KMS-11 (cell line): ENCODE data around the gene RNF113A.

Experiments
- H2AFZ ChIP-seq: fragments of 200-600 bp; sonication (generic); 2 replicates; pipeline ENCODE4 v1.6.1; 2016; ENCODE audit warnings: antibody characterized with exemption, mixed run types, low read depth
- H3K27ac ChIP-seq: fragments of 200-600 bp; sonication (generic); 2 replicates; pipeline ENCODE4 v1.6.1; 2016; ENCODE audit warnings: mild to moderate bottlenecking, mixed run types
- H3K27me3 ChIP-seq: fragments of 200-600 bp; sonication (generic); 2 replicates; pipeline ENCODE4 v1.6.1; 2017; ENCODE audit warnings: mild to moderate bottlenecking, low read depth, mixed run types, moderate library complexity; ENCODE audit not compliant: insufficient read depth
- H3K36me3 ChIP-seq: fragments of 200-600 bp; sonication (generic); 2 replicates; pipeline ENCODE4 v1.6.1; 2017; ENCODE audit warnings: mild to moderate bottlenecking, mixed run types; ENCODE audit not compliant: insufficient read depth
- H3K4me1 ChIP-seq: fragments of 200-600 bp; sonication (generic); 2 replicates; pipeline ENCODE4 v1.6.1; 2016; ENCODE audit warnings: mild to moderate bottlenecking, low read depth, mixed run types; ENCODE audit not compliant: poor library complexity, severe bottlenecking
- H3K4me2 ChIP-seq: fragments of 200-600 bp; sonication (generic); 2 replicates; pipeline ENCODE4 v1.7.0; 2016; ENCODE audit warnings: mild to moderate bottlenecking, mixed run types
- H3K4me3 ChIP-seq: fragments of 200-600 bp; sonication (generic); IDR thresholded peaks from 2 replicates; pipeline ENCODE4 v1.6.1; 2017; ENCODE audit warnings: low read depth, low read length, mixed read lengths; ENCODE audit not compliant: insufficient read depth
- H3K79me2 ChIP-seq: fragments of 200-600 bp; sonication (generic); 2 replicates; pipeline ENCODE4 v1.6.1; 2016; ENCODE audit warnings: low read depth, mixed run types; ENCODE audit not compliant: insufficient read depth
- H3K9ac ChIP-seq: fragments of 200-600 bp; sonication (generic); 2 replicates; pipeline ENCODE4 v1.6.1; 2016; ENCODE audit warnings: mild to moderate bottlenecking, mixed run types
- H4K20me1 ChIP-seq: fragments of 200-600 bp; sonication (generic); 2 replicates; pipeline ENCODE4 v1.6.1; 2016; ENCODE audit warnings: mild to moderate bottlenecking, mixed run types; ENCODE audit not compliant: insufficient read depth
- TF ChIP-seq, protein P1 (sequence below): fragments of 200-600 bp; sonication (generic); conservative IDR thresholded peaks from 2 replicates; pipeline ENCODE4 v1.6.1; 2017; ENCODE audit warnings: low read depth, mild to moderate bottlenecking, antibody characterized with exemption, low read length, moderate library complexity, mixed read lengths

Gene RNF113A

DNA sequence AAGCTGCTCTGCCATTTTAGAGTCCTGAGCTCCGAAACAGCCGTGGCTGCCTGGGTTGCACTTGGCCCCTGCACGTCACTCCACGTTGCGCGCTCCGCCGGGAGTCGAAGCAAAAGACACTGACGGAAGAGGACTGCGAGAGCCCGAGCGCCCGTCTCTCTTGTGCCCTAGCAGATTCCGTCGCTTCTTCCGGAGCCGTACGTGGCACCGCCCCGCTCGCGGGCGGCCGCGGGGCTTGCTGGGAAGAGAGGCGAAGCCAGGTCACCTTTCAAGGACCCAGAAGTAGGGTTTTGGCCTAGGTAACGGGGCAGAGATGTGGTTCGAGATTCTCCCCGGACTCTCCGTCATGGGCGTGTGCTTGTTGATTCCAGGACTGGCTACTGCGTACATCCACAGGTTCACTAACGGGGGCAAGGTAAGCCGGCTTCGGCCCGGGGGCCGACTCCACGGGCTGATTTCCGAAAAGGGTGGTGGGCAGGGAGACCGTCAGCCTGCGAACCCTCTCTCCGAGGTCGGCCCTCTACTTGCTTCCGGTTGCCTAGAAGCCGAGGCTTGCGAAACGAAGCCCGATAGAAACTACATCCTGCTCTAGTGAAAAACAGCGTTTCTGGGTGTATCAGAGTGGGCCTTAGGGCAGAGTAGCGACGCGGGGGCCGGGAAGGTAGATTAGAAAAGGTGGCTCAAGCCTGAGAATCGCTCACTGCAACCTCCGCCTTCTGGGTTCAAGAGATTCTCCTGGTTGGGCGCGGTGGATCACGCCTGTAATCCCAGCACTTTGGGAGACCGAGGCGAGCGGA is at the start of gene RNF113A, which contains the start of gene NDUFA1:
Gene RNF113A, minus strand, starts transcription at position 135 of the 797 bp plus-strand sequence. Its CDS starts 120 bp downstream, at position 15.
Gene NDUFA1, plus strand, starts transcription at position 234 of the 797 bp plus-strand sequence. Its CDS starts 80 bp downstream, at position 314.
- peak within 1 kb of the TSS; percentile 55 for H2AFZ ChIP-seq
- H3K36me3 ChIP-seq = no peaks in the 10 kb centered on the region
- peak within 1 kb of the TSS; percentile 77 for H3K9ac ChIP-seq

DNA sequence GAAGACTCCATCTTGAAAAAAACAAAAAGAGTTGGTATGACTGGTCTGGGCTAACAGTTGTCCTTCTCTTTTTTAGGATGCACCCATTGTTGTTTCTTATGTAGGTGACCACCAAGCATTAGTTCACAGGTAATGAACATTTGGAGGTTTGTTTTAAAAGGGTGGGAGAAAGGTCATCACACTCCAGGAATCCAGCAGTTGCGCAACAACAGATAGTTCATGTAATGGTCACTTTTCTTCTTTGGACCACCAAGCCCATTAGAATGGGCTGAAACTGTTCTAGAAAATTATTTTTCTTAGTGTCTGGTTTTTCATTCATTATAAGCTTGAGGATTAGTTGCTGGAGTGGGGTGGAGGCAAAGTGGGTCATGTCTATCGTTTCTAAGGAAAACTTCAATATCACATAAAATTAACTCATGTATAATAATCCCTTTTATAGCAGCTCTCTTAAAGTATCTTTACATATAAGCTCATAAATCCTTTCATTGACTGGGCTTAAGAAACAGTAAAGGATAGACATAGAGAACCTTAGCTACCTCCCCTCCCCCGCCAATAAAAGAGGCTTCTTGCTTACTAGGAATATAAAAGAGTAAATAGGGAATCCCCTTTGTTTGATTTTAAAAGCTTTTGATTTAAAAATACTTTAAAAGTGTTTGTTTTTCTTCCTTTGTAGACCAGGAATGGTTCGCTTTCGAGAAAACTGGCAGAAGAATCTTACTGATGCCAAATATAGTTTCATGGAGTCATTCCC is 48.5 kb upstream of the RNF113A start:
- no peak overlapping the region for H3K4me2 ChIP-seq
- no peaks in the 10 kb centered on the region for H3K36me3 ChIP-seq
- TF ChIP-seq, protein P1, sequence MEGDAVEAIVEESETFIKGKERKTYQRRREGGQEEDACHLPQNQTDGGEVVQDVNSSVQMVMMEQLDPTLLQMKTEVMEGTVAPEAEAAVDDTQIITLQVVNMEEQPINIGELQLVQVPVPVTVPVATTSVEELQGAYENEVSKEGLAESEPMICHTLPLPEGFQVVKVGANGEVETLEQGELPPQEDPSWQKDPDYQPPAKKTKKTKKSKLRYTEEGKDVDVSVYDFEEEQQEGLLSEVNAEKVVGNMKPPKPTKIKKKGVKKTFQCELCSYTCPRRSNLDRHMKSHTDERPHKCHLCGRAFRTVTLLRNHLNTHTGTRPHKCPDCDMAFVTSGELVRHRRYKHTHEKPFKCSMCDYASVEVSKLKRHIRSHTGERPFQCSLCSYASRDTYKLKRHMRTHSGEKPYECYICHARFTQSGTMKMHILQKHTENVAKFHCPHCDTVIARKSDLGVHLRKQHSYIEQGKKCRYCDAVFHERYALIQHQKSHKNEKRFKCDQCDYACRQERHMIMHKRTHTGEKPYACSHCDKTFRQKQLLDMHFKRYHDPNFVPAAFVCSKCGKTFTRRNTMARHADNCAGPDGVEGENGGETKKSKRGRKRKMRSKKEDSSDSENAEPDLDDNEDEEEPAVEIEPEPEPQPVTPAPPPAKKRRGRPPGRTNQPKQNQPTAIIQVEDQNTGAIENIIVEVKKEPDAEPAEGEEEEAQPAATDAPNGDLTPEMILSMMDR = no peak
- H3K27ac ChIP-seq = no peak overlapping the region
- no peak overlapping the region for H3K9ac ChIP-seq
- no peaks in the 10 kb centered on the region for H3K4me1 ChIP-seq
- no peaks in the 10 kb centered on the region for H4K20me1 ChIP-seq
- H3K27me3 ChIP-seq = no peaks in the 10 kb centered on the region
- H3K4me3 ChIP-seq = no peak overlapping the region
- H3K79me2 ChIP-seq = no peaks in the 10 kb centered on the region
- H2AFZ ChIP-seq = no peak overlapping the region

More for the DNA sequence above, at the start of gene RNF113A, which contains the start of gene NDUFA1:
- no peaks in the 10 kb centered on the region for H3K27me3 ChIP-seq
- no peaks in the 10 kb centered on the region for H4K20me1 ChIP-seq
- H3K79me2 ChIP-seq = peaks cover 58% of the 10 kb centered on the region
- H3K27ac ChIP-seq = peak within 1 kb of the TSS; percentile 80
- TF ChIP-seq, protein P1 = no peak
- peaks cover 17% of the 10 kb centered on the region for H3K4me1 ChIP-seq
- H3K4me3 ChIP-seq = no peak within 1 kb of the TSS
- peak within 1 kb of the TSS; percentile 94 for H3K4me2 ChIP-seq

DNA sequence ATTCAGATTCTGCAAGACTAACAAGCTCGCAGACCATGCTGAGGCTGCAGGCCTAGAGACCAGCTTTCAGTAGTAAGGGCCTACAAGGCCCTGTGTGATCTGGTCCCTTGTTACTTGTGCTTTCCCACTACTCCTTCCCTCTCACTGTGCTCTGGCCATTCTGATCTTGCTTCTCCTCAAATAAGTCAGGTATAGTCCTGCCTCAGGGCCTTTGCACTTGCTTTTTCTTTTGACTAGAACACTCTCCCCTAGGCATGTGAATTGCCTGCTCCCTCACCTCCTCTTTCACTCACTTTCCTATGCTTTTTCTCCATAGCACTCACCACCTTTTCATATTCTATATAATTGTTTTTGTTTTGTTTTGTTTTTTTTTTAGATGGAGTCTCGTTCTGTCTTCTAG is 46.3 kb upstream of the RNF113A start:
- no peak overlapping the region for H3K4me2 ChIP-seq
- H3K27ac ChIP-seq = no peak overlapping the region
- H3K27me3 ChIP-seq = no peaks in the 10 kb centered on the region
- H4K20me1 ChIP-seq = no peaks in the 10 kb centered on the region
- H3K36me3 ChIP-seq = no peaks in the 10 kb centered on the region
- H2AFZ ChIP-seq = no peak overlapping the region
- no peaks in the 10 kb centered on the region for H3K79me2 ChIP-seq
- TF ChIP-seq, protein P1 = no peak
- no peak overlapping the region for H3K9ac ChIP-seq
- no peak overlapping the region for H3K4me3 ChIP-seq
- H3K4me1 ChIP-seq = no peaks in the 10 kb centered on the region

DNA sequence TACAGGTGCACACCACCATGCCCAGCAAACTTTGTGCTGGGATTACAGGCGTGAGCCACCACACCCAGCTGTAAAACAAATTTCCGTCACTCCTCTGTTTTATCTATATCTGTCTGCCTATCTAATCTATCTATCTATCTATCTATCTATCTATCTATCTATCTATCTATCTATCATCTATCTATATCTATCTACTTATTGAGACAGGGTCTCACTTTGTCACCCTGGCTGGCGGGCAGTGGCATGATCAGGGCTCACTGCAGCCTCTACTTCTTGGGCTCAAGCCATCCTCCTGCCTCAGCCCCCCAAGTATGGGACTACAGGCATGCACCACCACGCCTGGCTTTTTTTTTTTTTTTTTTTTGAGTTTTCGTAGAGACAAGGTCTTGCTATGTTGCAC is 44.8 kb upstream of the RNF113A start:
- H2AFZ ChIP-seq = no peak overlapping the region
- H3K27me3 ChIP-seq = no peaks in the 10 kb centered on the region
- H3K79me2 ChIP-seq = no peaks in the 10 kb centered on the region
- TF ChIP-seq, protein P1 = no peak
- no peaks in the 10 kb centered on the region for H3K4me1 ChIP-seq
- H3K4me2 ChIP-seq = no peak overlapping the region
- no peaks in the 10 kb centered on the region for H3K36me3 ChIP-seq
- no peak overlapping the region for H3K27ac ChIP-seq
- H4K20me1 ChIP-seq = no peaks in the 10 kb centered on the region
- H3K9ac ChIP-seq = no peak overlapping the region
- no peak overlapping the region for H3K4me3 ChIP-seq
